HepG2 (cell line): ENCODE measurements around the gene ZNF547. TPM values are rescaled to one million over a fixed set of nuclear protein-coding genes. Genes with fewer than 3 reads are reported as not detected.

Experiments
- ATAC-seq: fragments of 200-7000 bp; cut with Tn5 transposase; 3 replicates; pipeline ENCODE4 v1.9.1; 2020; ENCODE audit warnings: mild to moderate bottlenecking, moderate library complexity
- BruUV-seq: library from RNA; stranded (reverse); fragments of 400-500 nt; replicated peaks from 2 replicates; lab custom pipeline; 2021; lab: Mats Ljungman, UMichigan
- CTCF ChIA-PET: fragments of 300-600 bp; formaldehyde crosslinking; extraction: SDS; loops from one replicate; lab custom pipeline; 2021; ENCODE audit warnings: low total read pairs, inconsistent platforms, low intra/inter-chr PET ratio; lab: Yijun Ruan, JAX
- POLR2A ChIA-PET: fragments of 350-600 bp; sonication (Branson Sonifier 250); formaldehyde crosslinking; loops from one replicate; lab custom pipeline; 2020; ENCODE audit warnings: antibody characterized with exemption, inconsistent platforms; lab: Yijun Ruan, JAX
- DNase-seq: peaks from one replicate; pipeline ENCODE4 v3.0.0-alpha.2; 2015; ENCODE audit warnings: low spot score
- FAIRE-seq: peaks from 3 replicates; lab custom pipeline; 2011; peaks lifted over from hg19 to GRCh38; lab: Jason Lieb, UNC
- H2AFZ ChIP-seq: one replicate; pipeline ENCODE4 v1.6.1; 2011; ENCODE audit warnings: low read length, inconsistent platforms
- H3K27ac ChIP-seq: fragments of 300-600 bp; 3 replicates; pipeline ENCODE4 v1.8.0; 2011; ENCODE audit warnings: mixed run types, mild to moderate bottlenecking, mixed read lengths, low read length, inconsistent platforms; ENCODE audit not compliant: insufficient read depth; ENCODE audit errors: extremely low read length
- H3K27me3 ChIP-seq, 2 experiments: fragments of 200-600 bp in 1 of 2; 2 replicates in 1 of 2; 3 replicates in 1 of 2; pipeline versions ENCODE4 v1.6.0 to v1.8.0; 2011; ENCODE audit warnings: low read length in 2 of 2, mild to moderate bottlenecking in 2 of 2, moderate library complexity in 2 of 2, inconsistent platforms in 1 of 2; ENCODE audit not compliant: insufficient read depth in 2 of 2, control insufficient read depth in 1 of 2
- H3K36me3 ChIP-seq, 2 experiments: fragments of 200-600 bp in 1 of 2; replicated peaks in 1 of 2; 2 replicates in 1 of 2; 3 replicates in 1 of 2; pipeline versions ENCODE4 v1.5.1 to v1.8.0; 2011; ENCODE audit warnings: low read length in 2 of 2, inconsistent platforms in 1 of 2; ENCODE audit not compliant: insufficient read depth in 2 of 2, control insufficient read depth in 1 of 2
- H3K4me1 ChIP-seq: 2 replicates; pipeline ENCODE4 v1.5.1; 2012; ENCODE audit warnings: low read length, inconsistent platforms; ENCODE audit not compliant: insufficient read depth
- H3K4me2 ChIP-seq: 2 replicates; pipeline ENCODE4 v1.6.0; 2011; ENCODE audit warnings: low read depth, low read length, inconsistent platforms
- H3K4me3 ChIP-seq, 3 experiments: fragments of 200-600 bp in 1 of 3; sonication (generic), shearing (Covaris generic) in 1 of 3; replicated peaks in 1 of 3; 2 replicates each; pipeline ENCODE4 v1.5.1; 2011 to 2016; ENCODE audit warnings: low read length in 3 of 3, inconsistent platforms in 2 of 3, low read depth in 2 of 3, mild to moderate bottlenecking in 2 of 3, control low read depth in 1 of 3, mixed read lengths in 1 of 3; ENCODE audit not compliant: insufficient read depth in 1 of 3
- H3K79me2 ChIP-seq: one replicate; pipeline ENCODE4 v1.6.1; 2011; ENCODE audit warnings: low read length, inconsistent platforms; ENCODE audit not compliant: insufficient read depth
- H3K9ac ChIP-seq: 2 replicates; pipeline ENCODE4 v1.6.0; 2011; ENCODE audit warnings: mild to moderate bottlenecking, low read depth, low read length, inconsistent platforms; ENCODE audit not compliant: insufficient read depth
- H3K9me3 ChIP-seq: 2 replicates; pipeline ENCODE4 v1.5.1; 2012; ENCODE audit warnings: mild to moderate bottlenecking, low read length
- H4K20me1 ChIP-seq: 2 replicates; pipeline ENCODE4 v1.6.0; 2011; ENCODE audit warnings: inconsistent platforms, mild to moderate bottlenecking, low read length, moderate library complexity; ENCODE audit not compliant: insufficient read depth
- CENPBD1 ChIP-seq: sonication (generic); formaldehyde crosslinking; IDR thresholded peaks from 2 replicates; pipeline ENCODE4 v1.8.0; 2022; ENCODE audit warnings: missing genetic modification reagents, low read depth, mild to moderate bottlenecking, borderline replicate concordance
- HDAC6 ChIP-seq: fragments of 200-600 bp; sonication (generic); IDR thresholded peaks from 2 replicates; pipeline ENCODE4 v1.7.0; 2017; ENCODE audit warnings: mild to moderate bottlenecking, antibody characterized with exemption, low read length, low read depth
- ISL2 ChIP-seq: sonication (generic); formaldehyde crosslinking; IDR thresholded peaks from 2 replicates; pipeline ENCODE4 v1.5.0; 2020; ENCODE audit warnings: missing genetic modification reagents
- KDM2A ChIP-seq: sonication (generic); formaldehyde crosslinking; IDR thresholded peaks from 2 replicates; pipeline ENCODE4 v1.4.0; 2020; ENCODE audit warnings: low read depth, missing genetic modification reagents, borderline replicate concordance
- KDM6A ChIP-seq: IDR thresholded peaks from 2 replicates; pipeline ENCODE4 v1.6.1; 2016; ENCODE audit warnings: low read depth
- NR3C1 ChIP-seq: sonication (generic); formaldehyde crosslinking; IDR thresholded peaks from 2 replicates; pipeline ENCODE4 v1.4.0; 2020; ENCODE audit warnings: missing genetic modification reagents
- PLSCR1 ChIP-seq: sonication (generic); formaldehyde crosslinking; IDR thresholded peaks from 2 replicates; pipeline ENCODE4 v1.5.0; 2020; ENCODE audit warnings: missing genetic modification reagents, mild to moderate bottlenecking, borderline replicate concordance
- RBFOX2 ChIP-seq: fragments of 200-400 bp; formaldehyde crosslinking; IDR thresholded peaks from 2 replicates; pipeline ENCODE4 v1.6.1; 2017; ENCODE audit warnings: low read depth, mild to moderate bottlenecking, low read length
- RFXANK ChIP-seq: IDR thresholded peaks from 2 replicates; pipeline ENCODE4 v1.6.1; 2016
- SIN3B ChIP-seq: fragments of 150-350 bp; IDR thresholded peaks from 2 replicates; pipeline ENCODE4 v1.6.1; 2014; ENCODE audit warnings: low read length
- SP1 ChIP-seq, 2 experiments: fragments of 450-650 bp in 1 of 2; sonication (generic) in 1 of 2; formaldehyde crosslinking in 1 of 2; IDR thresholded peaks; 2 replicates each; pipeline versions ENCODE4 v1.4.0 to v1.6.1; 2016 to 2020; ENCODE audit warnings: missing genetic modification reagents in 1 of 2
- TMF1 ChIP-seq: sonication (generic); formaldehyde crosslinking; IDR thresholded peaks from 2 replicates; pipeline ENCODE4 v1.8.1; 2022; ENCODE audit warnings: low read depth, missing genetic modification reagents
- TOPORS ChIP-seq: sonication (generic); formaldehyde crosslinking; IDR thresholded peaks from 2 replicates; pipeline ENCODE4 v1.8.0; 2023; ENCODE audit warnings: mild to moderate bottlenecking, missing genetic modification reagents
- ZBTB21 ChIP-seq: sonication (generic); formaldehyde crosslinking; IDR thresholded peaks from 2 replicates; pipeline ENCODE4 v1.4.0; 2020; ENCODE audit warnings: missing genetic modification reagents
- ZNF205 ChIP-seq: IDR thresholded peaks from 2 replicates; pipeline ENCODE4 v1.6.1; 2018; ENCODE audit warnings: missing biosample characterization, missing genetic modification reagents
- ZNF260 ChIP-seq: sonication (generic); formaldehyde crosslinking; IDR thresholded peaks from 2 replicates; pipeline ENCODE4 v1.4.0; 2020; ENCODE audit warnings: missing genetic modification reagents, low read depth, mild to moderate bottlenecking, borderline replicate concordance
- ZNF276 ChIP-seq: sonication (generic); formaldehyde crosslinking; IDR thresholded peaks from 2 replicates; pipeline ENCODE4 v1.4.0; 2020; ENCODE audit warnings: mild to moderate bottlenecking, low read depth, missing genetic modification reagents
- ZNF768 ChIP-seq: sonication (generic); formaldehyde crosslinking; IDR thresholded peaks from 2 replicates; pipeline ENCODE4 v1.4.0; 2020; ENCODE audit warnings: missing genetic modification reagents
- ZNF879 ChIP-seq: sonication (generic); formaldehyde crosslinking; IDR thresholded peaks from 2 replicates; pipeline ENCODE4 v1.8.1; 2023; ENCODE audit warnings: missing genetic modification reagents
- ZNF891 ChIP-seq: sonication (generic); formaldehyde crosslinking; IDR thresholded peaks from 2 replicates; pipeline ENCODE4 v1.5.0; 2020; ENCODE audit warnings: mild to moderate bottlenecking, missing genetic modification reagents
- ZXDC ChIP-seq: sonication (generic); formaldehyde crosslinking; IDR thresholded peaks from 2 replicates; pipeline ENCODE4 v1.5.0; 2020; ENCODE audit warnings: mild to moderate bottlenecking, missing genetic modification reagents
- WGBS: methylation state at CpG from one replicate; pipeline ENCODE4 v1.1.6; 2017; ENCODE audit warnings: low lambda C conversion rate; 5-methylcytosine and 5-hydroxymethylcytosine counted together
- in situ Hi-C: cut with HindIII; loops from 2 replicates; pipeline ENCODE4 v1.10.0; 2017; ENCODE audit warnings: low pct_unique_long_range_greater_than_20kb; ENCODE audit not compliant: extremely low pct_ligation_motif_present
- intact Hi-C: fragments of 100-400 bp; cut with micrococcal nuclease; formaldehyde crosslinking; loops from one replicate; pipeline ENCODE4 v1.10.0; 2022; ENCODE audit not compliant: unreplicated experiment
- polyA plus RNA-seq, 8 experiments: library from polyadenylated mRNA; depleted of rRNA in 3 of 8; stranded (reverse) in 7 of 8; unstranded in 1 of 8; fragments of >200 nt; fragmentation: Illumina TruSeq in 4 of 8; extraction: Trizol in 4 of 8; gene quantifications; 2 replicates each; pipeline versions ENCODE4 v1.2.1 to v1.2.3, GENCODE V29; 2011 to 2016; ENCODE audit warnings: low read depth in 4 of 8, missing spikeins in 1 of 8, mixed read lengths in 1 of 8; ENCODE audit not compliant: insufficient read depth in 1 of 8
- total RNA-seq, 5 experiments: library from RNA; depleted of rRNA; stranded (reverse); fragments of >200 nt; fragmentation: Illumina TruSeq; extraction: Trizol; gene quantifications; 2 replicates each; pipeline ENCODE4 v1.2.3, GENCODE V29; 2016; ENCODE audit warnings: low read depth in 1 of 5

Gene ZNF547
- total and polyA plus RNA-seq, 2 of the 13 experiments (the other 11 are each of a cell fraction or from before 2014, with no cell fraction given): 2.0 to 2.6 TPM

GRCh38 chr19:57406516-57407123 is 43.3 kb downstream of the ZNF547 start:
- Histone ChIP-seq H3K4me3 (no peak overlapping the region; a peak in 1 of 6 replicates), H3K4me2 (peak overlapping the region; percentile 71), H3K9ac (no peak overlapping the region), H3K27me3 (no peaks in the 10 kb centered on the region), H3K9me3 (no peaks in the 10 kb centered on the region), H3K79me2 (peaks cover 6% of the 10 kb centered on the region), H2AFZ (no peak overlapping the region), H4K20me1 (no peaks in the 10 kb centered on the region), H3K36me3 (no peaks in the 10 kb centered on the region), H3K27ac (no peak overlapping the region), H3K4me1 (peaks cover 41% of the 10 kb centered on the region)
- ChIA-PET POLR2A (interaction anchor here (0.9 kb wide), 1 partner anchor 17 kb away, joined by 3 read pairs; the partner anchor contains the start of gene ZNF548), CTCF (no interaction called here)
- 7% methylated on average over 8 of the region's 8 CpGs for WGBS
- in situ Hi-C loops (no loop called here), intact Hi-C loops (loop anchor here (1.0 to 10.0 kb wide), 3 partner anchors 28 to 302 kb away; partner anchors contain the start of genes ZNF211 and ZNF749)
- no TSS peak for BruUV-seq
- FAIRE-seq: peak; percentile 67
- peak; percentile 80 for ATAC-seq
- DNase-seq: peak; percentile 65
- TF ChIP-seq RBFOX2 (no peak), ZNF891 (no peak), KDM2A (peak; percentile 72; the same call in 1 of the 2 replicates), TOPORS (no peak), ISL2 (CRISPR knock-in tag) (no peak), ZNF205 (peak; percentile 77), ZBTB21 (CRISPR knock-in tag) (no peak), PLSCR1 (no peak), ZNF768 (peak; percentile 89), NR3C1 (no peak), SIN3B (no peak), ZNF879 (CRISPR knock-in tag) (no peak), SP1 (IDR thresholded peaks at IDR 0.05) (no peak), SP1 (CRISPR knock-in tag; IDR thresholded peaks at IDR 0.05) (0 out of 2 replicates have a peak, but pooled peaks have one; percentile 20), ZNF260 (CRISPR knock-in tag) (no peak), KDM6A (CRISPR knock-in tag) (no peak), CENPBD1 (CRISPR knock-in tag) (no peak), ZXDC (CRISPR knock-in tag) (no peak), HDAC6 (no peak), TMF1 (CRISPR knock-in tag) (no peak), ZNF276 (no peak), RFXANK (CRISPR knock-in tag) (no peak)
